ENCODE results near the gene KRT80. TPM values are rescaled to one million over a fixed set of nuclear protein-coding genes. Genes with fewer than 3 reads are reported as not detected.
A peak's percentile ranks its signal among the peaks of the same experiment; 100 is the strongest.

The KRT80 gene
- total and polyA plus RNA-seq, 3 experiments from 2014 or later = not detected

- DNase-seq = no peak
- Mint-ChIP-seq H3K27me3 (peaks cover 2 to 3% of the 10 kb centered on the region in 2 donors), H3K36me3 (no peaks in the 10 kb centered on the region), H3K27ac (peak overlapping the region in 1 of 8 donors; percentile 76), H3K4me3 (no peak overlapping the region), H3K4me1 (peaks cover 8 to 17% (median 11%) of the 10 kb centered on the region in 3 donors), H3K9me3 (no peaks in the 10 kb centered on the region)
- Histone ChIP-seq H3K27me3 (ENCODE audit: insufficient read depth, low read length, poor library complexity, severe bottlenecking) (no peaks in the 10 kb centered on the region), H3K27ac (ENCODE audit: low read depth, low read length) (no peak overlapping the region), H3K4me3 (ENCODE audit: low read length) (no peak overlapping the region), H3K36me3 (ENCODE audit: insufficient read depth, low read length) (no peaks in the 10 kb centered on the region), H3K9me3 (ENCODE audit: low read length) (no peaks in the 10 kb centered on the region), H3K4me1 (ENCODE audit: insufficient read depth, low read length) (peaks cover 6% of the 10 kb centered on the region)
- ChIA-PET POLR2A (interaction anchor here (0.6 kb wide), 1 partner anchor 1865 kb away, joined by 5 read pairs; the partner anchor contains the start of gene LIMA1), CTCF (interaction anchor here (0.8 kb wide), 1 partner anchor 14 kb away, joined by 3 read pairs; no protein-coding TSS in a partner anchor)
Observed at GRCh38 chr12:52148464-52149181, 43.2 kb downstream of the KRT80 start.

- Histone ChIP-seq H3K4me3 (ENCODE audit: low read length) (no peak overlapping the region), H3K9me3 (ENCODE audit: low read length) (no peaks in the 10 kb centered on the region), H3K36me3 (ENCODE audit: insufficient read depth, low read length) (no peaks in the 10 kb centered on the region), H3K4me1 (ENCODE audit: insufficient read depth, low read length) (peaks cover 4% of the 10 kb centered on the region), H3K27me3 (ENCODE audit: insufficient read depth, low read length, poor library complexity, severe bottlenecking) (no peaks in the 10 kb centered on the region), H3K27ac (ENCODE audit: low read depth, low read length) (no peak overlapping the region)
- Mint-ChIP-seq H3K36me3 (no peaks in the 10 kb centered on the region), H3K27me3 (peaks cover 2 to 5% of the 10 kb centered on the region in 2 donors), H3K4me1 (peaks cover 8 to 13% (median 11%) of the 10 kb centered on the region in 3 donors), H3K9me3 (peaks cover 0 to 1% (median 0%) of the 10 kb centered on the region in 5 donors), H3K4me3 (peak overlapping the region in 1 of 7 donors; percentile 59), H3K27ac (no peak overlapping the region)
- CTCF ChIA-PET = interaction anchor here (0.9 kb wide), 1 partner anchor 833 kb away, joined by 3 read pairs; no protein-coding TSS in a partner anchor
- no peak for DNase-seq
- POLR2A ChIA-PET = no interaction called here
Observed at GRCh38 chr12:52147964-52148463, 43.8 kb downstream of the KRT80 start.

- DNase-seq = no peak
- CTCF ChIA-PET = interaction anchor here (0.9 to 1.0 kb wide), 2 partner anchors 9 to 833 kb away, joined by 3 read pairs; no protein-coding TSS in a partner anchor
- Histone ChIP-seq H3K27me3 (ENCODE audit: insufficient read depth, low read length, poor library complexity, severe bottlenecking) (no peaks in the 10 kb centered on the region), H3K27ac (ENCODE audit: low read depth, low read length) (no peak overlapping the region), H3K4me3 (ENCODE audit: low read length) (no peak overlapping the region), H3K36me3 (ENCODE audit: insufficient read depth, low read length) (no peaks in the 10 kb centered on the region), H3K9me3 (ENCODE audit: low read length) (no peaks in the 10 kb centered on the region), H3K4me1 (ENCODE audit: insufficient read depth, low read length) (peaks cover 4% of the 10 kb centered on the region)
- H3K36me3 Mint-ChIP-seq = no peaks in the 10 kb centered on the region
- peaks cover 5 to 8% (median 8%) of the 10 kb centered on the region in 3 donors for H3K4me1 Mint-ChIP-seq
- no peak overlapping the region for H3K4me3 Mint-ChIP-seq
- peaks cover 2 to 7% of the 10 kb centered on the region in 2 donors for H3K27me3 Mint-ChIP-seq
- peaks cover 0 to 1% (median 0%) of the 10 kb centered on the region in 5 donors for H3K9me3 Mint-ChIP-seq
- POLR2A ChIA-PET = no interaction called here
- no peak overlapping the region for H3K27ac Mint-ChIP-seq
Observed at GRCh38 chr12:52147367-52147963, 44.3 kb downstream of the KRT80 start.

GRCh38 chr12:52146822-52147366, 44.9 kb downstream of the KRT80 start:
- no peaks in the 10 kb centered on the region for H3K27me3 ChIP-seq (ENCODE audit: insufficient read depth, low read length, poor library complexity, severe bottlenecking)
- peaks cover 4% of the 10 kb centered on the region for H3K4me1 ChIP-seq (ENCODE audit: insufficient read depth, low read length)
- peaks cover 0 to 1% (median 0%) of the 10 kb centered on the region in 5 donors for H3K9me3 Mint-ChIP-seq
- no peaks in the 10 kb centered on the region for H3K36me3 ChIP-seq (ENCODE audit: insufficient read depth, low read length)
- H3K4me3 Mint-ChIP-seq = no peak overlapping the region
- H3K36me3 Mint-ChIP-seq = no peaks in the 10 kb centered on the region
- no peaks in the 10 kb centered on the region for H3K9me3 ChIP-seq (ENCODE audit: low read length)
- no peak overlapping the region for H3K27ac ChIP-seq (ENCODE audit: low read depth, low read length)
- no peak overlapping the region for H3K4me3 ChIP-seq (ENCODE audit: low read length)
- H3K4me1 Mint-ChIP-seq = peaks cover 5 to 7% (median 7%) of the 10 kb centered on the region in 3 donors
- POLR2A ChIA-PET = no interaction called here
- peaks cover 2 to 8% of the 10 kb centered on the region in 2 donors for H3K27me3 Mint-ChIP-seq
- no peak for DNase-seq
- H3K27ac Mint-ChIP-seq = no peak overlapping the region
- CTCF ChIA-PET = interaction anchor here (0.9 to 1.0 kb wide), 2 partner anchors 10 to 834 kb away, joined by 3 read pairs; no protein-coding TSS in a partner anchor

- H3K4me1 ChIP-seq (ENCODE audit: insufficient read depth, low read length) = no peaks in the 10 kb centered on the region
- no peak overlapping the region for H3K27ac ChIP-seq (ENCODE audit: low read depth, low read length)
- POLR2A ChIA-PET = no interaction called here
- Mint-ChIP-seq H3K36me3 (no peaks in the 10 kb centered on the region), H3K4me1 (peaks cover 0 to under 1% (median under 1%) of the 10 kb centered on the region in 3 donors), H3K27me3 (peaks cover 4 to 10% of the 10 kb centered on the region in 2 donors), H3K4me3 (no peak overlapping the region), H3K9me3 (peaks cover 0 to 1% (median 0%) of the 10 kb centered on the region in 5 donors), H3K27ac (peak overlapping the region in 1 of 8 donors; percentile 69)
- H3K9me3 ChIP-seq (ENCODE audit: low read length) = no peaks in the 10 kb centered on the region
- no peak for DNase-seq
- H3K36me3 ChIP-seq (ENCODE audit: insufficient read depth, low read length) = no peaks in the 10 kb centered on the region
- no peaks in the 10 kb centered on the region for H3K27me3 ChIP-seq (ENCODE audit: insufficient read depth, low read length, poor library complexity, severe bottlenecking)
- CTCF ChIA-PET = interaction anchor here (1.0 kb wide), 1 partner anchor 10 kb away, joined by 3 read pairs; no protein-coding TSS in a partner anchor
- H3K4me3 ChIP-seq (ENCODE audit: low read length) = no peak overlapping the region
Observed at GRCh38 chr12:52146089-52146821, 45.6 kb downstream of the KRT80 start.

GRCh38 chr12:52145228-52146088, 46.4 kb downstream of the KRT80 start:
- Mint-ChIP-seq H3K27ac (no peak overlapping the region), H3K9me3 (peaks cover 0 to 1% (median 0%) of the 10 kb centered on the region in 5 donors)

More at GRCh38 chr12:52145228-52146088, 46.4 kb downstream of the KRT80 start:
- ChIA-PET CTCF (no interaction called here), POLR2A (no interaction called here)
- H3K36me3 ChIP-seq (ENCODE audit: insufficient read depth, low read length) = no peaks in the 10 kb centered on the region
- no peaks in the 10 kb centered on the region for H3K4me1 Mint-ChIP-seq
- H3K4me3 Mint-ChIP-seq = no peak overlapping the region
- peaks cover 5 to 10% of the 10 kb centered on the region in 2 donors for H3K27me3 Mint-ChIP-seq
- H3K4me1 ChIP-seq (ENCODE audit: insufficient read depth, low read length) = no peaks in the 10 kb centered on the region
- no peak overlapping the region for H3K4me3 ChIP-seq (ENCODE audit: low read length)
- H3K36me3 Mint-ChIP-seq = no peaks in the 10 kb centered on the region
- no peak for DNase-seq
- no peaks in the 10 kb centered on the region for H3K9me3 ChIP-seq (ENCODE audit: low read length)
- no peak overlapping the region for H3K27ac ChIP-seq (ENCODE audit: low read depth, low read length)
- H3K27me3 ChIP-seq (ENCODE audit: insufficient read depth, low read length, poor library complexity, severe bottlenecking) = no peaks in the 10 kb centered on the region
